OCI-LY1 (cell line): ENCODE data around the gene IL33.

ENCODE experiments used
- CTCF ChIP-seq: fragments of 200-600 bp; sonication (generic), shearing (Covaris generic); IDR thresholded peaks from 2 replicates; pipeline ENCODE4 v1.5.1; 2017; ENCODE audit warnings: mild to moderate bottlenecking, antibody characterized with exemption, low read length, moderate library complexity, mixed read lengths
- EZH2 ChIP-seq: fragments of 200-600 bp; sonication (generic), shearing (Covaris generic); IDR thresholded peaks from 2 replicates; pipeline ENCODE4 v1.8.0; 2017; ENCODE audit warnings: borderline replicate concordance, mixed run types, mild to moderate bottlenecking, antibody characterized with exemption, low read length, moderate library complexity, mixed read lengths

- TF ChIP-seq CTCF, result no peak
- no peak for TF ChIP-seq EZH2
Measured at GRCh38 chr9:6229186-6229585, 13.6 kb downstream of the IL33 start.
